Neural cell (in vitro differentiated cells): Measurements from ENCODE around the gene MRPL3. TPM values are rescaled to one million over a fixed set of nuclear protein-coding genes. Genes with fewer than 3 reads are reported as not detected.

Experiments
- H2AFZ ChIP-seq: fragments of 200-600, 300-800 bp; sonication (generic), shearing (Covaris generic); 2 replicates; pipeline ENCODE4 v1.6.0; 2014; ENCODE audit warnings: low read depth, mild to moderate bottlenecking, antibody characterized with exemption, low read length, moderate library complexity
- H3F3A ChIP-seq: fragments of 200-600 bp; shearing (Covaris generic); 2 replicates; pipeline ENCODE4 v1.6.1; 2016; ENCODE audit warnings: mild to moderate bottlenecking, moderate library complexity, mixed read lengths, antibody characterized with exemption, low read length; ENCODE audit not compliant: insufficient read depth, poor library complexity, severe bottlenecking
- H3K27ac ChIP-seq: fragments of 200-600, 300-800 bp; sonication (generic), shearing (Covaris generic); 2 replicates; pipeline ENCODE4 v1.5.1; 2014; ENCODE audit warnings: mild to moderate bottlenecking, low read length, moderate library complexity
- H3K27me3 ChIP-seq: fragments of 300-800, 200-600 bp; sonication (generic), shearing (Covaris generic); 2 replicates; pipeline ENCODE4 v1.6.0; 2014; ENCODE audit warnings: mild to moderate bottlenecking, low read depth, low read length, moderate library complexity; ENCODE audit not compliant: insufficient read depth
- H3K36me3 ChIP-seq: fragments of 300-800, 200-600 bp; sonication (generic), shearing (Covaris generic); 2 replicates; pipeline ENCODE4 v1.5.1; 2014; ENCODE audit warnings: mild to moderate bottlenecking, antibody characterized with exemption, low read length, moderate library complexity; ENCODE audit not compliant: insufficient read depth
- H3K4me2 ChIP-seq: fragments of 300-800, 200-600 bp; sonication (generic), shearing (Covaris generic); 2 replicates; pipeline ENCODE4 v1.6.0; 2014; ENCODE audit warnings: mild to moderate bottlenecking, low read length
- H3K4me3 ChIP-seq: fragments of 300-800, 200-600 bp; sonication (generic), shearing (Covaris generic); 2 replicates; pipeline ENCODE4 v1.5.1; 2014; ENCODE audit warnings: mild to moderate bottlenecking, low read length, moderate library complexity
- H3K79me2 ChIP-seq: fragments of 200-600 bp; shearing (Covaris generic); replicated peaks from 2 replicates; pipeline ENCODE4 v1.6.0; 2014; ENCODE audit warnings: mild to moderate bottlenecking, low read length, moderate library complexity; ENCODE audit not compliant: insufficient read depth
- H3K9ac ChIP-seq: fragments of 300-800, 200-600 bp; sonication (generic), shearing (Covaris generic); 2 replicates; pipeline ENCODE4 v1.6.1; 2016; ENCODE audit warnings: mild to moderate bottlenecking, low read length, mixed read lengths
- H3K9me2 ChIP-seq: fragments of 200-600 bp; shearing (Covaris generic); 2 replicates; pipeline ENCODE4 v1.6.1; 2016; ENCODE audit warnings: mild to moderate bottlenecking, low read length, mixed read lengths; ENCODE audit not compliant: insufficient read depth
- H3K9me3 ChIP-seq: fragments of 200-600, 300-800 bp; sonication (generic), shearing (Covaris generic); 2 replicates; pipeline ENCODE4 v1.6.1; 2016; ENCODE audit warnings: mild to moderate bottlenecking, mixed run types, low read length, moderate library complexity, mixed read lengths
- H4K20me1 ChIP-seq: fragments of 200-600 bp; shearing (Covaris generic); 2 replicates; pipeline ENCODE4 v1.6.1; 2016; ENCODE audit warnings: mild to moderate bottlenecking, mixed run types; ENCODE audit not compliant: insufficient read depth
- EP300 ChIP-seq: fragments of 450-650 bp; conservative IDR thresholded peaks from 2 replicates; pipeline ENCODE4 v1.6.1; 2014; ENCODE audit warnings: antibody characterized with exemption, mild to moderate bottlenecking, moderate library complexity; ENCODE audit not compliant: poor library complexity, severe bottlenecking
- EZH2 ChIP-seq: fragments of 200-600, 300-800 bp; shearing (Covaris generic), sonication (generic); IDR thresholded peaks from 2 replicates; pipeline ENCODE4 v1.6.1; 2014; ENCODE audit warnings: antibody characterized with exemption, low read length, borderline replicate concordance, mild to moderate bottlenecking; ENCODE audit not compliant: insufficient read depth, poor library complexity, severe bottlenecking
- MXI1 ChIP-seq: fragments of 450-650 bp; conservative IDR thresholded peaks from 2 replicates; pipeline ENCODE4 v1.6.1; 2014; ENCODE audit warnings: antibody characterized with exemption, mild to moderate bottlenecking; ENCODE audit not compliant: poor library complexity, severe bottlenecking
- POLR2AphosphoS5 ChIP-seq: IDR thresholded peaks from 2 replicates; pipeline ENCODE4 v1.6.1; 2012
- RAD21 ChIP-seq: fragments of 450-650 bp; conservative IDR thresholded peaks from 2 replicates; pipeline ENCODE4 v1.6.1; 2014; ENCODE audit warnings: antibody characterized with exemption, mild to moderate bottlenecking, moderate library complexity
- SMC3 ChIP-seq: fragments of 450-650 bp; conservative IDR thresholded peaks from 2 replicates; pipeline ENCODE4 v1.6.1; 2014; ENCODE audit warnings: antibody characterized with exemption, mild to moderate bottlenecking, moderate library complexity; ENCODE audit not compliant: poor library complexity
- TAF1 ChIP-seq: IDR thresholded peaks from 2 replicates; pipeline ENCODE4 v1.6.1; 2012; ENCODE audit warnings: low read depth
- polyA plus RNA-seq: library from polyadenylated mRNA; depleted of rRNA; stranded (reverse); fragments of >200 nt; gene quantifications from 2 replicates; pipeline ENCODE4 v1.2.3, GENCODE V29; 2014
- TF ChIP-seq, protein P1 (sequence below): IDR thresholded peaks from 2 replicates; pipeline ENCODE4 v1.6.1; 2012; ENCODE audit warnings: borderline replicate concordance
- TF ChIP-seq, protein P2 (sequence below): fragments of 450-650 bp; IDR thresholded peaks from 2 replicates; pipeline ENCODE4 v1.5.1; 2014; ENCODE audit warnings: antibody characterized with exemption, mild to moderate bottlenecking, moderate library complexity; ENCODE audit not compliant: poor library complexity, severe bottlenecking

The MRPL3 gene
- polyA plus RNA-seq, 1 donor from 2014 or later: 112 TPM

DNA sequence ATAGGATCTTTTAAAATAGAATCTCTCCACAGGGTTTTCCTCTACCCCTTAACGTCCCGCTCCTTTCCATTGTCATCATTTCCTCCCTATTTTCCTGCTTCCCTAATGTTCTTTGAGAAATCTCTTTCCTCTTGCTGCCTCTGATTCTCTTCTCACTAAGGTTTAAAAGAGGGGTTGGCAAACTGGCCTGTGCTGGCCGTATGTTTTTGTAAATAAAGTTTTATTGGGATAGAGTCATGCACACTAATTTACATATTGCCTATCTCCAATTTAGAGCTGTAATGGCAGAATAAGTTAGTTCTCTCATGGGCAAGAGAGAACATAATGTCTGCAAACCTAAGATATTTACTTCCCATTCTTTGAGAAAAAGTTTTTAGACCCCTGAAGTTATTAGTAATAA is 25.0 kb downstream of the MRPL3 start:
- H3F3A ChIP-seq: no peaks in the 10 kb centered on the region
- TF ChIP-seq TAF1 (no peak), SMC3 (no peak), EZH2 (no peak), POLR2AphosphoS5 (no peak), MXI1 (no peak), EP300 (no peak), RAD21 (no peak)
- TF ChIP-seq, protein P1, sequence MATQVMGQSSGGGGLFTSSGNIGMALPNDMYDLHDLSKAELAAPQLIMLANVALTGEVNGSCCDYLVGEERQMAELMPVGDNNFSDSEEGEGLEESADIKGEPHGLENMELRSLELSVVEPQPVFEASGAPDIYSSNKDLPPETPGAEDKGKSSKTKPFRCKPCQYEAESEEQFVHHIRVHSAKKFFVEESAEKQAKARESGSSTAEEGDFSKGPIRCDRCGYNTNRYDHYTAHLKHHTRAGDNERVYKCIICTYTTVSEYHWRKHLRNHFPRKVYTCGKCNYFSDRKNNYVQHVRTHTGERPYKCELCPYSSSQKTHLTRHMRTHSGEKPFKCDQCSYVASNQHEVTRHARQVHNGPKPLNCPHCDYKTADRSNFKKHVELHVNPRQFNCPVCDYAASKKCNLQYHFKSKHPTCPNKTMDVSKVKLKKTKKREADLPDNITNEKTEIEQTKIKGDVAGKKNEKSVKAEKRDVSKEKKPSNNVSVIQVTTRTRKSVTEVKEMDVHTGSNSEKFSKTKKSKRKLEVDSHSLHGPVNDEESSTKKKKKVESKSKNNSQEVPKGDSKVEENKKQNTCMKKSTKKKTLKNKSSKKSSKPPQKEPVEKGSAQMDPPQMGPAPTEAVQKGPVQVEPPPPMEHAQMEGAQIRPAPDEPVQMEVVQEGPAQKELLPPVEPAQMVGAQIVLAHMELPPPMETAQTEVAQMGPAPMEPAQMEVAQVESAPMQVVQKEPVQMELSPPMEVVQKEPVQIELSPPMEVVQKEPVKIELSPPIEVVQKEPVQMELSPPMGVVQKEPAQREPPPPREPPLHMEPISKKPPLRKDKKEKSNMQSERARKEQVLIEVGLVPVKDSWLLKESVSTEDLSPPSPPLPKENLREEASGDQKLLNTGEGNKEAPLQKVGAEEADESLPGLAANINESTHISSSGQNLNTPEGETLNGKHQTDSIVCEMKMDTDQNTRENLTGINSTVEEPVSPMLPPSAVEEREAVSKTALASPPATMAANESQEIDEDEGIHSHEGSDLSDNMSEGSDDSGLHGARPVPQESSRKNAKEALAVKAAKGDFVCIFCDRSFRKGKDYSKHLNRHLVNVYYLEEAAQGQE: no peak
- TF ChIP-seq, protein P2, sequence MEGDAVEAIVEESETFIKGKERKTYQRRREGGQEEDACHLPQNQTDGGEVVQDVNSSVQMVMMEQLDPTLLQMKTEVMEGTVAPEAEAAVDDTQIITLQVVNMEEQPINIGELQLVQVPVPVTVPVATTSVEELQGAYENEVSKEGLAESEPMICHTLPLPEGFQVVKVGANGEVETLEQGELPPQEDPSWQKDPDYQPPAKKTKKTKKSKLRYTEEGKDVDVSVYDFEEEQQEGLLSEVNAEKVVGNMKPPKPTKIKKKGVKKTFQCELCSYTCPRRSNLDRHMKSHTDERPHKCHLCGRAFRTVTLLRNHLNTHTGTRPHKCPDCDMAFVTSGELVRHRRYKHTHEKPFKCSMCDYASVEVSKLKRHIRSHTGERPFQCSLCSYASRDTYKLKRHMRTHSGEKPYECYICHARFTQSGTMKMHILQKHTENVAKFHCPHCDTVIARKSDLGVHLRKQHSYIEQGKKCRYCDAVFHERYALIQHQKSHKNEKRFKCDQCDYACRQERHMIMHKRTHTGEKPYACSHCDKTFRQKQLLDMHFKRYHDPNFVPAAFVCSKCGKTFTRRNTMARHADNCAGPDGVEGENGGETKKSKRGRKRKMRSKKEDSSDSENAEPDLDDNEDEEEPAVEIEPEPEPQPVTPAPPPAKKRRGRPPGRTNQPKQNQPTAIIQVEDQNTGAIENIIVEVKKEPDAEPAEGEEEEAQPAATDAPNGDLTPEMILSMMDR: no peak
- no peaks in the 10 kb centered on the region for H4K20me1 ChIP-seq
- no peak overlapping the region for H3K4me2 ChIP-seq
- H3K27me3 ChIP-seq: no peaks in the 10 kb centered on the region
- H3K36me3 ChIP-seq: no peaks in the 10 kb centered on the region
- no peaks in the 10 kb centered on the region for H3K9me3 ChIP-seq
- no peak overlapping the region for H3K9ac ChIP-seq
- no peaks in the 10 kb centered on the region for H3K79me2 ChIP-seq
- H3K4me3 ChIP-seq: no peak overlapping the region
- no peaks in the 10 kb centered on the region for H3K9me2 ChIP-seq
- no peak overlapping the region for H2AFZ ChIP-seq
- H3K27ac ChIP-seq: no peak overlapping the region

DNA sequence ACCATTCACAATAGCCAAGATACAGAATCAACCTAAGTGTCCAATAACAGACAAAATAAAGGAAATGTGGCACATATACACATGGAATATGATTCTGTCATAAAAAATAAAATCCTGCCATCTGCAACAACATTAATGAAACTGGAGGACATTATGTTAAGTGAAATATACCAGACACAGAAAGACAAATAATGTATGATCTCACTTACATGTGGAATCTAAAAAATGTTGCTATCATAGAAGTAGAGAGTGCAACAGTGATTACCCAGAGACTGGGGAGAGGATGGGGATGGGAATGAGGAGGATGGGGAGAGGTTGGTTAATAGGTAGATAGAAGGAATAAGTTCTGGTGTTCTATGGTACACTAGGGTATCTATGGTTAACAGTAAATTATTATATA is 28.7 kb downstream of the MRPL3 start:
- Histone ChIP-seq H3K4me2 (no peak overlapping the region), H2AFZ (no peak overlapping the region), H3K27ac (no peak overlapping the region), H3K9me2 (no peaks in the 10 kb centered on the region), H3K4me3 (no peak overlapping the region), H3K9me3 (no peaks in the 10 kb centered on the region), H3F3A (no peaks in the 10 kb centered on the region), H3K27me3 (no peaks in the 10 kb centered on the region), H3K36me3 (no peaks in the 10 kb centered on the region), H3K9ac (no peak overlapping the region), H3K79me2 (no peaks in the 10 kb centered on the region), H4K20me1 (no peaks in the 10 kb centered on the region)
- TF ChIP-seq SMC3 (no peak), POLR2AphosphoS5 (no peak), EZH2 (no peak), TAF1 (no peak), MXI1 (no peak), EP300 (no peak)
- TF ChIP-seq, protein P2: no peak
- TF ChIP-seq, protein P1: no peak
